Measurements from ENCODE around the gene MEGF9. TPM values are rescaled to one million over a fixed set of nuclear protein-coding genes. Genes with fewer than 3 reads are reported as not detected.

The MEGF9 gene
- total RNA-seq, 2 experiments from 2014 or later = 3.8 TPM

GRCh38 chr9:120627073-120627472 lies 87.2 kb downstream of the MEGF9 start:
- DNase-seq = no peak
- no peaks in the 10 kb centered on the region for H3K27me3 Mint-ChIP-seq (ENCODE audit: low read depth)
- H3K4me1 Mint-ChIP-seq (ENCODE audit: low read depth) = peaks cover 4% of the 10 kb centered on the region
- CTCF ChIA-PET = interaction anchor here (0.7 kb wide), 1 partner anchor 7 kb away, joined by 4 read pairs; no protein-coding TSS in a partner anchor
- H3K9me3 Mint-ChIP-seq = no peaks in the 10 kb centered on the region
- no peak overlapping the region for H3K4me3 Mint-ChIP-seq
- intact Hi-C loops (cut with micrococcal nuclease) = no loop called here
- H3K36me3 Mint-ChIP-seq (ENCODE audit: low read depth) = no peaks in the 10 kb centered on the region
- no peak overlapping the region for H3K27ac Mint-ChIP-seq

- no peaks in the 10 kb centered on the region for H3K27me3 Mint-ChIP-seq (ENCODE audit: low read depth)
Observed at GRCh38 chr9:120626512-120626911, 87.8 kb downstream of the MEGF9 start.

GRCh38 chr9:120625222-120625621 lies 89.0 kb downstream of the MEGF9 start:
- H3K4me3 Mint-ChIP-seq = no peak overlapping the region
- intact Hi-C loops (cut with micrococcal nuclease) = no loop called here
- CTCF ChIA-PET = no interaction called here

More at GRCh38 chr9:120626512-120626911, 87.8 kb downstream of the MEGF9 start:
- Mint-ChIP-seq H3K36me3 (ENCODE audit: low read depth) (no peaks in the 10 kb centered on the region), H3K9me3 (no peaks in the 10 kb centered on the region), H3K4me1 (ENCODE audit: low read depth) (peaks cover 4% of the 10 kb centered on the region), H3K27ac (no peak overlapping the region), H3K4me3 (no peak overlapping the region)
- no peak for DNase-seq
- CTCF ChIA-PET = no interaction called here
- intact Hi-C loops (cut with micrococcal nuclease) = no loop called here

GRCh38 chr9:120622790-120623189 lies 91.5 kb downstream of the MEGF9 start:
- intact Hi-C loops (cut with micrococcal nuclease) = no loop called here
- CTCF ChIA-PET = interaction anchor here (0.7 to 1.3 kb wide), 3 partner anchors 80 to 133 kb away, joined by 3 read pairs; no protein-coding TSS in a partner anchor
- no peak overlapping the region for H3K27ac Mint-ChIP-seq

More at GRCh38 chr9:120625222-120625621, 89.0 kb downstream of the MEGF9 start:
- no peaks in the 10 kb centered on the region for H3K27me3 Mint-ChIP-seq (ENCODE audit: low read depth)
- H3K4me1 Mint-ChIP-seq (ENCODE audit: low read depth) = peaks cover 4% of the 10 kb centered on the region
- DNase-seq = no peak
- H3K27ac Mint-ChIP-seq = no peak overlapping the region
- H3K9me3 Mint-ChIP-seq = no peaks in the 10 kb centered on the region
- H3K36me3 Mint-ChIP-seq (ENCODE audit: low read depth) = no peaks in the 10 kb centered on the region

GRCh38 chr9:120621941-120622340 lies 92.3 kb downstream of the MEGF9 start:
- Mint-ChIP-seq H3K27ac (no peak overlapping the region), H3K9me3 (no peaks in the 10 kb centered on the region), H3K4me3 (no peak overlapping the region), H3K4me1 (ENCODE audit: low read depth) (peaks cover 7% of the 10 kb centered on the region), H3K27me3 (ENCODE audit: low read depth) (no peaks in the 10 kb centered on the region), H3K36me3 (ENCODE audit: low read depth) (no peaks in the 10 kb centered on the region)
- CTCF ChIA-PET = interaction anchor here (0.7 kb wide), 1 partner anchor 81 kb away, joined by 3 read pairs; no protein-coding TSS in a partner anchor
- no peak for DNase-seq
- intact Hi-C loops (cut with micrococcal nuclease) = no loop called here

More at GRCh38 chr9:120622790-120623189, 91.5 kb downstream of the MEGF9 start:
- Mint-ChIP-seq H3K36me3 (ENCODE audit: low read depth) (no peaks in the 10 kb centered on the region), H3K9me3 (no peaks in the 10 kb centered on the region), H3K27me3 (ENCODE audit: low read depth) (no peaks in the 10 kb centered on the region), H3K4me3 (no peak overlapping the region), H3K4me1 (ENCODE audit: low read depth) (peaks cover 7% of the 10 kb centered on the region)
- DNase-seq = no peak

GRCh38 chr9:120619751-120620655 lies 94.3 kb downstream of the MEGF9 start:
- Mint-ChIP-seq H3K27ac (no peak overlapping the region), H3K36me3 (ENCODE audit: low read depth) (no peaks in the 10 kb centered on the region), H3K4me1 (ENCODE audit: low read depth) (peaks cover 3% of the 10 kb centered on the region), H3K27me3 (ENCODE audit: low read depth) (no peaks in the 10 kb centered on the region), H3K4me3 (no peak overlapping the region), H3K9me3 (no peaks in the 10 kb centered on the region)
- DNase-seq = peak; percentile 82
- intact Hi-C loops (cut with micrococcal nuclease) = loop anchor here (1.0 to 10.0 kb wide), 4 partner anchors 92 to 455 kb away; partner anchors contain the start of gene CNTRL
- CTCF ChIA-PET = interaction anchor here (0.6 to 1.4 kb wide), 17 partner anchors 8 to 1024 kb away, joined by 3 to 8 read pairs (median 4); no protein-coding TSS in a partner anchor

- Mint-ChIP-seq H3K9me3 (no peaks in the 10 kb centered on the region), H3K4me1 (ENCODE audit: low read depth) (peaks cover 3% of the 10 kb centered on the region), H3K36me3 (ENCODE audit: low read depth) (peaks cover 1% of the 10 kb centered on the region), H3K4me3 (no peak overlapping the region), H3K27ac (no peak overlapping the region), H3K27me3 (ENCODE audit: low read depth) (no peaks in the 10 kb centered on the region)
- no peak for DNase-seq
- CTCF ChIA-PET = interaction anchor here (0.6 to 1.4 kb wide), 4 partner anchors 11 to 415 kb away, joined by 3 to 5 read pairs (median 4); no protein-coding TSS in a partner anchor
- intact Hi-C loops (cut with micrococcal nuclease) = loop anchor here (5.0 to 10.0 kb wide), 2 partner anchors 320 to 458 kb away; partner anchors contain the start of gene CNTRL
Observed at GRCh38 chr9:120616966-120617935, 97.0 kb downstream of the MEGF9 start.

GRCh38 chr9:120612218-120612617 lies 102.1 kb downstream of the MEGF9 start:
- no peak overlapping the region for H3K4me3 Mint-ChIP-seq
- intact Hi-C loops (cut with micrococcal nuclease) = loop anchor here (10.0 kb wide), 1 partner anchor 463 kb away; the partner anchor contains the start of gene CNTRL
- H3K27ac Mint-ChIP-seq = no peak overlapping the region
- H3K36me3 Mint-ChIP-seq (ENCODE audit: low read depth) = peaks cover 3% of the 10 kb centered on the region
- H3K9me3 Mint-ChIP-seq = no peaks in the 10 kb centered on the region
- H3K27me3 Mint-ChIP-seq (ENCODE audit: low read depth) = no peaks in the 10 kb centered on the region
- no peaks in the 10 kb centered on the region for H3K4me1 Mint-ChIP-seq (ENCODE audit: low read depth)
- DNase-seq = peak; percentile 8
- CTCF ChIA-PET = no interaction called here

GRCh38 chr9:120611690-120612068 lies 102.6 kb downstream of the MEGF9 start:
- no peak for DNase-seq
- CTCF ChIA-PET = interaction anchor here (0.9 to 2.0 kb wide), 2 partner anchors 8 to 143 kb away, joined by 3 to 7 read pairs; no protein-coding TSS in a partner anchor
- Mint-ChIP-seq H3K4me3 (no peak overlapping the region), H3K4me1 (ENCODE audit: low read depth) (no peaks in the 10 kb centered on the region), H3K9me3 (no peaks in the 10 kb centered on the region), H3K27me3 (ENCODE audit: low read depth) (no peaks in the 10 kb centered on the region), H3K27ac (no peak overlapping the region), H3K36me3 (ENCODE audit: low read depth) (peaks cover 3% of the 10 kb centered on the region)
- intact Hi-C loops (cut with micrococcal nuclease) = loop anchor here (10.0 kb wide), 1 partner anchor 463 kb away; the partner anchor contains the start of gene CNTRL

- Mint-ChIP-seq H3K4me1 (ENCODE audit: low read depth) (no peaks in the 10 kb centered on the region), H3K27me3 (ENCODE audit: low read depth) (no peaks in the 10 kb centered on the region), H3K9me3 (no peaks in the 10 kb centered on the region), H3K4me3 (no peak overlapping the region), H3K27ac (no peak overlapping the region), H3K36me3 (ENCODE audit: low read depth) (peaks cover 3% of the 10 kb centered on the region)
- CTCF ChIA-PET = interaction anchor here (0.9 to 2.0 kb wide), 2 partner anchors 9 to 144 kb away, joined by 3 to 7 read pairs; no protein-coding TSS in a partner anchor
- intact Hi-C loops (cut with micrococcal nuclease) = loop anchor here (10.0 kb wide), 1 partner anchor 464 kb away; the partner anchor contains the start of gene CNTRL
- DNase-seq = no peak
Observed at GRCh38 chr9:120610975-120611689, 103.1 kb downstream of the MEGF9 start.

GRCh38 chr9:120609636-120610035 lies 104.6 kb downstream of the MEGF9 start:
- CTCF ChIA-PET = interaction anchor here (2.0 kb wide), 1 partner anchor 10 kb away, joined by 7 read pairs; no protein-coding TSS in a partner anchor
- H3K36me3 Mint-ChIP-seq (ENCODE audit: low read depth) = peaks cover 7% of the 10 kb centered on the region
- no peaks in the 10 kb centered on the region for H3K9me3 Mint-ChIP-seq
- no peaks in the 10 kb centered on the region for H3K27me3 Mint-ChIP-seq (ENCODE audit: low read depth)
- intact Hi-C loops (cut with micrococcal nuclease) = loop anchor here (10.0 kb wide), 1 partner anchor 465 kb away; the partner anchor contains the start of gene CNTRL
- no peak for DNase-seq
- H3K4me1 Mint-ChIP-seq (ENCODE audit: low read depth) = no peaks in the 10 kb centered on the region
- no peak overlapping the region for H3K4me3 Mint-ChIP-seq
- no peak overlapping the region for H3K27ac Mint-ChIP-seq
